PC-9 (cell line): ENCODE measurements around the gene CLDN16. TPM values are rescaled to one million over a fixed set of nuclear protein-coding genes. Genes with fewer than 3 reads are reported as not detected.
A peak's percentile ranks its signal among the peaks of the same experiment; 100 is the strongest.

ENCODE experiments used
- Bru-seq: library from RNA; stranded (reverse); fragments of 400-500 nt; gene quantifications from one replicate; lab custom pipeline; 2021; lab: Mats Ljungman, UMichigan
- BruChase-seq, 2 experiments: library from RNA; stranded (reverse); fragments of 400-500 nt; gene quantifications; one replicate each; lab custom pipeline; 2021; lab: Mats Ljungman, UMichigan
- BruUV-seq: library from RNA; stranded (reverse); fragments of 400-500 nt; replicated peaks from 2 replicates; lab custom pipeline; 2021; lab: Mats Ljungman, UMichigan
- CTCF ChIA-PET: fragments of 300-600 bp; sonication (Branson Sonifier 250); formaldehyde crosslinking; loops from one replicate; lab custom pipeline; 2022; ENCODE audit warnings: antibody characterized with exemption; lab: Charles Lee
- POLR2A ChIA-PET: fragments of 300-600 bp; sonication (Branson Sonifier 250); formaldehyde crosslinking; loops from one replicate; lab custom pipeline; 2022; ENCODE audit warnings: antibody characterized with exemption; ENCODE audit not compliant: unreplicated experiment; lab: Charles Lee
- DNase-seq, 2 experiments: peaks; one replicate each; pipeline versions ENCODE4 v3.0.0 to v3.0.0-alpha.2; 2015 to 2022; ENCODE audit warnings: mixed read lengths in 1 of 2
- H2AFZ ChIP-seq: fragments of 200-600 bp; sonication (generic); 2 replicates; pipeline ENCODE4 v1.8.1; 2017; ENCODE audit warnings: antibody characterized with exemption
- H3F3A ChIP-seq: fragments of 200-600 bp; sonication (generic); 2 replicates; pipeline ENCODE4 v1.8.1; 2017; ENCODE audit warnings: antibody characterized with exemption, mild to moderate bottlenecking, low read depth; ENCODE audit not compliant: insufficient read depth
- H3K27ac ChIP-seq: fragments of 200-600 bp; sonication (generic); 2 replicates; pipeline ENCODE4 v1.6.1; 2016; ENCODE audit warnings: mixed run types
- H3K27me3 ChIP-seq: fragments of 200-600 bp; sonication (generic); 2 replicates; pipeline ENCODE4 v1.6.1; 2016; ENCODE audit warnings: low read depth, mixed run types; ENCODE audit not compliant: insufficient read depth
- H3K36me3 ChIP-seq: fragments of 200-600 bp; sonication (generic); 2 replicates; pipeline ENCODE4 v1.6.1; 2016; ENCODE audit warnings: low read depth, mixed run types
- H3K4me1 ChIP-seq: fragments of 200-600 bp; sonication (generic); replicated peaks from 2 replicates; pipeline ENCODE4 v1.6.1; 2016; ENCODE audit warnings: mixed run types; ENCODE audit not compliant: insufficient read depth
- H3K4me2 ChIP-seq: fragments of 200-600 bp; sonication (generic); 2 replicates; pipeline ENCODE4 v1.6.1; 2017; ENCODE audit warnings: mixed run types
- H3K4me3 ChIP-seq: fragments of 200-600 bp; sonication (generic); 2 replicates; pipeline ENCODE4 v1.6.1; 2016; ENCODE audit warnings: mixed run types
- H3K79me2 ChIP-seq: fragments of 200-600 bp; sonication (generic); 2 replicates; pipeline ENCODE4 v1.6.1; 2017; ENCODE audit warnings: low read depth, mixed run types
- H3K9me2 ChIP-seq: fragments of 200-600 bp; sonication (generic); 2 replicates; pipeline ENCODE4 v1.8.1; 2017; ENCODE audit warnings: mild to moderate bottlenecking; ENCODE audit not compliant: insufficient read depth
- H3K9me3 ChIP-seq: fragments of 200-600 bp; sonication (generic); 2 replicates; pipeline ENCODE4 v1.8.1; 2016; ENCODE audit warnings: low read depth; ENCODE audit not compliant: insufficient read depth
- H4K20me1 ChIP-seq: fragments of 200-600 bp; sonication (generic); 2 replicates; pipeline ENCODE4 v1.8.1; 2017; ENCODE audit not compliant: insufficient read depth
- EZH2 ChIP-seq: fragments of 200-600 bp; sonication (generic); IDR thresholded peaks from 2 replicates; pipeline ENCODE4 v1.8.0; 2017; ENCODE audit warnings: antibody characterized with exemption, low read depth
- intact Hi-C: fragments of 100-400 bp; cut with micrococcal nuclease; formaldehyde crosslinking; loops from one replicate; pipeline ENCODE4 v1.10.0; 2022; ENCODE audit not compliant: unreplicated experiment
- long read RNA-seq: library from polyadenylated mRNA; stranded (forward); transcript quantifications from one replicate; pipeline ENCODE4 v2.0.0, GENCODE V29; 2022
- total RNA-seq: library from RNA; stranded (reverse); gene quantifications from 2 replicates; pipeline ENCODE4 v1.2.3, GENCODE V29; 2021
- TF ChIP-seq, protein P1 (sequence below): fragments of 200-600 bp; sonication (generic); conservative IDR thresholded peaks from 2 replicates; pipeline ENCODE4 v1.6.1; 2017; ENCODE audit warnings: mixed run types, antibody characterized with exemption, mild to moderate bottlenecking, moderate library complexity

The CLDN16 gene
- total RNA-seq (0.20 and 0.46 TPM in 2 replicates), Bru-seq, nascent RNA (percentile 25 among the genes with signal in this experiment), BruChase-seq, experiment 1, labeled RNA remaining after a 2-hour chase (percentile 46 among the genes with signal in this experiment), BruChase-seq, experiment 2, labeled RNA remaining after a 6-hour chase (percentile 34 among the genes with signal in this experiment)
- long read RNA-seq, partial matches to known transcripts = 0 of 1 reads
- long read RNA-seq, other reads (novel, unspliced or antisense) = 1 of 1 reads

- H3K4me1 ChIP-seq = peaks cover 36% of the 10 kb centered on the region
- no peaks in the 10 kb centered on the region for H3K79me2 ChIP-seq
- peak within 1 kb of the TSS; percentile 15; the same call in 1 of the 2 replicates for H2AFZ ChIP-seq
- no peaks in the 10 kb centered on the region for H3K36me3 ChIP-seq
- intact Hi-C loops = loop anchor here (2.0 to 10.0 kb wide), 2 partner anchors 127 to 373 kb away; partner anchors contain the start of gene IL1RAP
- H3K9me3 ChIP-seq = peaks cover 3% of the 10 kb centered on the region; the same call in 1 of the 2 replicates
- POLR2A ChIA-PET = no interaction called here
- CTCF ChIA-PET = no interaction called here
- H3K4me2 ChIP-seq = peak within 1 kb of the TSS; percentile 79
- H3F3A ChIP-seq = peaks cover 30% of the 10 kb centered on the region
- TF ChIP-seq, protein P1, sequence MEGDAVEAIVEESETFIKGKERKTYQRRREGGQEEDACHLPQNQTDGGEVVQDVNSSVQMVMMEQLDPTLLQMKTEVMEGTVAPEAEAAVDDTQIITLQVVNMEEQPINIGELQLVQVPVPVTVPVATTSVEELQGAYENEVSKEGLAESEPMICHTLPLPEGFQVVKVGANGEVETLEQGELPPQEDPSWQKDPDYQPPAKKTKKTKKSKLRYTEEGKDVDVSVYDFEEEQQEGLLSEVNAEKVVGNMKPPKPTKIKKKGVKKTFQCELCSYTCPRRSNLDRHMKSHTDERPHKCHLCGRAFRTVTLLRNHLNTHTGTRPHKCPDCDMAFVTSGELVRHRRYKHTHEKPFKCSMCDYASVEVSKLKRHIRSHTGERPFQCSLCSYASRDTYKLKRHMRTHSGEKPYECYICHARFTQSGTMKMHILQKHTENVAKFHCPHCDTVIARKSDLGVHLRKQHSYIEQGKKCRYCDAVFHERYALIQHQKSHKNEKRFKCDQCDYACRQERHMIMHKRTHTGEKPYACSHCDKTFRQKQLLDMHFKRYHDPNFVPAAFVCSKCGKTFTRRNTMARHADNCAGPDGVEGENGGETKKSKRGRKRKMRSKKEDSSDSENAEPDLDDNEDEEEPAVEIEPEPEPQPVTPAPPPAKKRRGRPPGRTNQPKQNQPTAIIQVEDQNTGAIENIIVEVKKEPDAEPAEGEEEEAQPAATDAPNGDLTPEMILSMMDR = no peak
- H4K20me1 ChIP-seq = no peaks in the 10 kb centered on the region
- no peaks in the 10 kb centered on the region for H3K27me3 ChIP-seq
- H3K27ac ChIP-seq = peak within 1 kb of the TSS; percentile 96
- DNase-seq = no peak
- no TSS peak for BruUV-seq
- H3K4me3 ChIP-seq = no peak within 1 kb of the TSS; the same call in 1 of the 2 replicates
- no peaks in the 10 kb centered on the region; the same call in 1 of the 2 replicates for H3K9me2 ChIP-seq
Observed at GRCh38 chr3:190387578-190388213, at the start of gene CLDN16. Gene CLDN16, plus strand, starts transcription at chr3:190388163. Its CDS starts 167 bp downstream, at chr3:190388330.

- intact Hi-C loops = no loop called here
Observed at GRCh38 chr3:190338717-190339116, 49.2 kb upstream of the CLDN16 start.

GRCh38 chr3:190339130-190339529, 48.8 kb upstream of the CLDN16 start:
- ChIA-PET CTCF (no interaction called here), POLR2A (no interaction called here)
- no peak for DNase-seq
- H4K20me1 ChIP-seq = no peaks in the 10 kb centered on the region
- no peaks in the 10 kb centered on the region for H3K79me2 ChIP-seq
- peak overlapping the region; percentile 38 for H3K27ac ChIP-seq
- H3K4me1 ChIP-seq = peaks cover 21% of the 10 kb centered on the region
- no peaks in the 10 kb centered on the region for H3K36me3 ChIP-seq
- intact Hi-C loops = no loop called here
- H3F3A ChIP-seq = peaks cover 17% of the 10 kb centered on the region
- H2AFZ ChIP-seq = peak overlapping the region; percentile 18; the same call in 1 of the 2 replicates
- H3K4me3 ChIP-seq = no peak overlapping the region
- H3K27me3 ChIP-seq = no peaks in the 10 kb centered on the region
- H3K4me2 ChIP-seq = no peak overlapping the region
- no peaks in the 10 kb centered on the region for H3K9me2 ChIP-seq
- no peak for TF ChIP-seq EZH2
- TF ChIP-seq, protein P1 = peak; percentile 41
- no TSS peak for BruUV-seq
- peaks cover 30% of the 10 kb centered on the region; the same call in 1 of the 2 replicates for H3K9me3 ChIP-seq

More at GRCh38 chr3:190338717-190339116, 49.2 kb upstream of the CLDN16 start:
- peaks cover 17% of the 10 kb centered on the region for H3K4me1 ChIP-seq
- no peaks in the 10 kb centered on the region for H3K79me2 ChIP-seq
- no TSS peak for BruUV-seq
- peaks cover 30% of the 10 kb centered on the region; the same call in 1 of the 2 replicates for H3K9me3 ChIP-seq
- TF ChIP-seq, protein P1 = no peak
- no peak for TF ChIP-seq EZH2
- H3K27me3 ChIP-seq = no peaks in the 10 kb centered on the region
- no peaks in the 10 kb centered on the region for H4K20me1 ChIP-seq
- DNase-seq = peak; percentile 30 to 61
- H3F3A ChIP-seq = peaks cover 16% of the 10 kb centered on the region
- ChIA-PET CTCF (interaction anchor here (0.6 kb wide), 1 partner anchor 67 kb away, joined by 5 read pairs; no protein-coding TSS in a partner anchor), POLR2A (interaction anchor here (0.6 kb wide), 1 partner anchor 13 kb away, joined by 6 read pairs; no protein-coding TSS in a partner anchor)
- H2AFZ ChIP-seq = peak overlapping the region; percentile 18; the same call in 1 of the 2 replicates
- no peak overlapping the region for H3K4me2 ChIP-seq
- peak overlapping the region; percentile 38 for H3K27ac ChIP-seq
- no peaks in the 10 kb centered on the region for H3K36me3 ChIP-seq
- H3K9me2 ChIP-seq = no peaks in the 10 kb centered on the region
- H3K4me3 ChIP-seq = no peak overlapping the region
